ENCODE results near the gene NKX3-2.

DNA sequence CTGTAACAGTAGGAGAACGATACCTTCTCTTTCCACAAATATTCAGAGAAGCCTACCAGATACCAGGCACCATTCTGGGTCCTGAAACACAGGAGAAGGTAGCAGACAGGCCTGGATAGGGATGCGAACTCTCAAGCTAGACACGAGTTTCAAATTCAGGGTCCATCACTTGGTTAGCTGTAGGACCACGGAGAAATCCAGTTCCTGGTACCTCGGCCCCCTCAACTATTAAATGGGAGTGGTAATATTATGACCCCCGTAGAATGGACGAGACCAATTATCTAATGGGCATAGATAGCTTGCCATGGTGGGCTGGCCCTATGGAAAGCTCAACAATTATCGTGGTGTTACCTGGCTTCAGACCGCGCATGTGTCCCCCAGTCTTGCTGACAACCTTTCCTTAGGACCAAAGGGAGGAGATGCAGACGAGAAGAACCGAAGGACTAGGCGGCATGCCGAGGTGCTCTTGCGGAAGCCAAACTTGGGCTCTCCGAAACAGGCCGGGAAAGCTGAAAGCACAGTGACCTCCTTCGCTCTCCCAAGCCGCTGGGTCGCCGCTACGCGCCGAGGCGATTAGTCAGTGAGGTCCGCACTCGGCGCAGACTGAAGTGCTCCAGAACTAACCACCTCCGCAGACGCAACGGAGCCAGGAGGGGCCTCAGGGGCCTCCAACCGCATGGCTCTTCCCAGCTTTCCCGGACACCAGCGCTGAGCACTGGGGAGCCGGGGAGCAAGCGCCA is 19.6 kb downstream of the NKX3-2 start:
- TF ChIP-seq, protein P1, sequence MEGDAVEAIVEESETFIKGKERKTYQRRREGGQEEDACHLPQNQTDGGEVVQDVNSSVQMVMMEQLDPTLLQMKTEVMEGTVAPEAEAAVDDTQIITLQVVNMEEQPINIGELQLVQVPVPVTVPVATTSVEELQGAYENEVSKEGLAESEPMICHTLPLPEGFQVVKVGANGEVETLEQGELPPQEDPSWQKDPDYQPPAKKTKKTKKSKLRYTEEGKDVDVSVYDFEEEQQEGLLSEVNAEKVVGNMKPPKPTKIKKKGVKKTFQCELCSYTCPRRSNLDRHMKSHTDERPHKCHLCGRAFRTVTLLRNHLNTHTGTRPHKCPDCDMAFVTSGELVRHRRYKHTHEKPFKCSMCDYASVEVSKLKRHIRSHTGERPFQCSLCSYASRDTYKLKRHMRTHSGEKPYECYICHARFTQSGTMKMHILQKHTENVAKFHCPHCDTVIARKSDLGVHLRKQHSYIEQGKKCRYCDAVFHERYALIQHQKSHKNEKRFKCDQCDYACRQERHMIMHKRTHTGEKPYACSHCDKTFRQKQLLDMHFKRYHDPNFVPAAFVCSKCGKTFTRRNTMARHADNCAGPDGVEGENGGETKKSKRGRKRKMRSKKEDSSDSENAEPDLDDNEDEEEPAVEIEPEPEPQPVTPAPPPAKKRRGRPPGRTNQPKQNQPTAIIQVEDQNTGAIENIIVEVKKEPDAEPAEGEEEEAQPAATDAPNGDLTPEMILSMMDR (conservative IDR thresholded peaks at IDR 0.05): no peak
- TF ChIP-seq EZH2 (IDR thresholded peaks at IDR 0.05; ENCODE audit: low read depth): no peak

Measured in PC-9 (cell line).